Measurements from ENCODE around the gene OR3A2. TPM values are rescaled to one million over a fixed set of nuclear protein-coding genes. Genes with fewer than 3 reads are reported as not detected.
"Not testable (repeated sequence)": the region's sequence is repeated elsewhere in the genome, so short reads cannot be mapped to it uniquely, and the experiment has no call there.

The OR3A2 gene
- total RNA-seq, 1 experiment from 2014 or later, result not detected

GRCh38 chr17:3389791-3390190 lies 3.7 kb upstream of the OR3A2 start:
- intact Hi-C loops (cut with micrococcal nuclease; ENCODE audit: unreplicated experiment), result no loop called here
- no peak for DNase-seq (ENCODE audit: low spot score)
- POLR2A ChIA-PET (ENCODE audit: low non-redundant PET), result no interaction called here

GRCh38 chr17:3381957-3382356 lies 4.2 kb downstream of the OR3A2 start:
- CTCF ChIA-PET, result no interaction called here
- DNase-seq (ENCODE audit: low spot score), result no peak
- no TSS peak for BruUV-seq (replicated peaks)
- Histone ChIP-seq H3K4me3 (ENCODE audit: low read depth, low read length, poor library complexity, severe bottlenecking) (no peak overlapping the region), H3K27me3 (replicated peaks; ENCODE audit: insufficient read depth, low read depth, low read length, poor library complexity) (peaks cover 12% of the 10 kb centered on the region), H3K27ac (ENCODE audit: low read depth, low read length, poor library complexity, severe bottlenecking) (no peak overlapping the region), H3K9me3 (ENCODE audit: low read depth, low read length, poor library complexity, severe bottlenecking) (no peaks in the 10 kb centered on the region), H3K36me3 (ENCODE audit: insufficient read depth, low read length, poor library complexity, severe bottlenecking) (no peaks in the 10 kb centered on the region), H3K4me1 (ENCODE audit: insufficient read depth, low read length, poor library complexity, severe bottlenecking) (no peaks in the 10 kb centered on the region)
- POLR2A ChIA-PET (ENCODE audit: low non-redundant PET), result no interaction called here
- TF ChIP-seq CTCF (conservative IDR thresholded peaks at IDR 0.05; ENCODE audit: low read depth, low read length), result no peak
- no peak for TF ChIP-seq EZH2 (IDR thresholded peaks at IDR 0.05; ENCODE audit: borderline replicate concordance, low read depth, low read length, poor library complexity, severe bottlenecking)
- intact Hi-C loops (cut with micrococcal nuclease; ENCODE audit: unreplicated experiment), result no loop called here

More at GRCh38 chr17:3389791-3390190, 3.7 kb upstream of the OR3A2 start:
- Histone ChIP-seq H3K27me3 (replicated peaks; ENCODE audit: insufficient read depth, low read depth, low read length, poor library complexity) (peaks cover 3% of the 10 kb centered on the region), H3K36me3 (ENCODE audit: insufficient read depth, low read length, poor library complexity, severe bottlenecking) (no peaks in the 10 kb centered on the region), H3K4me1 (ENCODE audit: insufficient read depth, low read length, poor library complexity, severe bottlenecking) (no peaks in the 10 kb centered on the region), H3K9me3 (ENCODE audit: low read depth, low read length, poor library complexity, severe bottlenecking) (no peaks in the 10 kb centered on the region), H3K27ac (ENCODE audit: low read depth, low read length, poor library complexity, severe bottlenecking) (no peak overlapping the region), H3K4me3 (ENCODE audit: low read depth, low read length, poor library complexity, severe bottlenecking) (no peak overlapping the region)
- CTCF ChIA-PET, result no interaction called here
- no TSS peak for BruUV-seq (replicated peaks)
- TF ChIP-seq CTCF (conservative IDR thresholded peaks at IDR 0.05; ENCODE audit: low read depth, low read length) (no peak), EZH2 (IDR thresholded peaks at IDR 0.05; ENCODE audit: borderline replicate concordance, low read depth, low read length, poor library complexity, severe bottlenecking) (no peak)

GRCh38 chr17:3378321-3378720 lies 7.8 kb downstream of the OR3A2 start:
- POLR2A ChIA-PET (ENCODE audit: low non-redundant PET), result no interaction called here
- CTCF ChIA-PET, result no interaction called here
- Histone ChIP-seq H3K27ac (ENCODE audit: low read depth, low read length, poor library complexity, severe bottlenecking) (no peak overlapping the region), H3K9me3 (ENCODE audit: low read depth, low read length, poor library complexity, severe bottlenecking) (no peaks in the 10 kb centered on the region), H3K4me3 (ENCODE audit: low read depth, low read length, poor library complexity, severe bottlenecking) (no peak overlapping the region), H3K4me1 (ENCODE audit: insufficient read depth, low read length, poor library complexity, severe bottlenecking) (no peaks in the 10 kb centered on the region), H3K36me3 (ENCODE audit: insufficient read depth, low read length, poor library complexity, severe bottlenecking) (no peaks in the 10 kb centered on the region), H3K27me3 (replicated peaks; ENCODE audit: insufficient read depth, low read depth, low read length, poor library complexity) (peaks cover 9% of the 10 kb centered on the region)
- intact Hi-C loops (cut with micrococcal nuclease; ENCODE audit: unreplicated experiment), result no loop called here
- no peak for TF ChIP-seq CTCF (conservative IDR thresholded peaks at IDR 0.05; ENCODE audit: low read depth, low read length)
- no peak for TF ChIP-seq EZH2 (IDR thresholded peaks at IDR 0.05; ENCODE audit: borderline replicate concordance, low read depth, low read length, poor library complexity, severe bottlenecking)
- DNase-seq (ENCODE audit: low spot score), result no peak
- BruUV-seq (replicated peaks), result no TSS peak

- H3K27ac ChIP-seq (ENCODE audit: low read depth, low read length, poor library complexity, severe bottlenecking); H3K27me3 ChIP-seq (replicated peaks; ENCODE audit: insufficient read depth, low read depth, low read length, poor library complexity); H3K4me1 ChIP-seq (ENCODE audit: insufficient read depth, low read length, poor library complexity, severe bottlenecking); H3K9me3 ChIP-seq (ENCODE audit: low read depth, low read length, poor library complexity, severe bottlenecking); CTCF ChIA-PET; BruUV-seq (replicated peaks); POLR2A ChIA-PET (ENCODE audit: low non-redundant PET); DNase-seq (ENCODE audit: low spot score); intact Hi-C loops (cut with micrococcal nuclease; ENCODE audit: unreplicated experiment); H3K4me3 ChIP-seq (ENCODE audit: low read depth, low read length, poor library complexity, severe bottlenecking); H3K36me3 ChIP-seq (ENCODE audit: insufficient read depth, low read length, poor library complexity, severe bottlenecking): not testable (repeated sequence)
These were observed 14.9 kb downstream of the OR3A2 start for GRCh38 chr17:3371167-3371566.

- H3K27ac ChIP-seq (ENCODE audit: low read depth, low read length, poor library complexity, severe bottlenecking); intact Hi-C loops (cut with micrococcal nuclease; ENCODE audit: unreplicated experiment); DNase-seq (ENCODE audit: low spot score); BruUV-seq (replicated peaks); H3K4me3 ChIP-seq (ENCODE audit: low read depth, low read length, poor library complexity, severe bottlenecking); H3K36me3 ChIP-seq (ENCODE audit: insufficient read depth, low read length, poor library complexity, severe bottlenecking); H3K4me1 ChIP-seq (ENCODE audit: insufficient read depth, low read length, poor library complexity, severe bottlenecking); H3K27me3 ChIP-seq (replicated peaks; ENCODE audit: insufficient read depth, low read depth, low read length, poor library complexity); H3K9me3 ChIP-seq (ENCODE audit: low read depth, low read length, poor library complexity, severe bottlenecking); POLR2A ChIA-PET (ENCODE audit: low non-redundant PET); CTCF ChIA-PET: not testable (repeated sequence)
These were observed 43.3 kb downstream of the OR3A2 start for GRCh38 chr17:3342782-3343181.
